HepG2 (cell line): ENCODE measurements around the gene MAPK8. TPM values are rescaled to one million over a fixed set of nuclear protein-coding genes. Genes with fewer than 3 reads are reported as not detected.

Source experiments
- ATAC-seq: fragments of 200-7000 bp; cut with Tn5 transposase; 3 replicates; pipeline ENCODE4 v1.9.1; 2020; ENCODE audit warnings: mild to moderate bottlenecking, moderate library complexity
- BruUV-seq: library from RNA; stranded (reverse); fragments of 400-500 nt; replicated peaks from 2 replicates; lab custom pipeline; 2021; lab: Mats Ljungman, UMichigan
- CTCF ChIA-PET: fragments of 300-600 bp; formaldehyde crosslinking; extraction: SDS; loops from one replicate; lab custom pipeline; 2021; ENCODE audit warnings: low total read pairs, inconsistent platforms, low intra/inter-chr PET ratio; lab: Yijun Ruan, JAX
- POLR2A ChIA-PET: fragments of 350-600 bp; sonication (Branson Sonifier 250); formaldehyde crosslinking; loops from one replicate; lab custom pipeline; 2020; ENCODE audit warnings: antibody characterized with exemption, inconsistent platforms; lab: Yijun Ruan, JAX
- DNase-seq: peaks from one replicate; pipeline ENCODE4 v3.0.0-alpha.2; 2015; ENCODE audit warnings: low spot score
- FAIRE-seq: peaks from 3 replicates; lab custom pipeline; 2011; peaks lifted over from hg19 to GRCh38; lab: Jason Lieb, UNC
- H2AFZ ChIP-seq: one replicate; pipeline ENCODE4 v1.6.1; 2011; ENCODE audit warnings: low read length, inconsistent platforms
- H3K27ac ChIP-seq: fragments of 300-600 bp; 3 replicates; pipeline ENCODE4 v1.8.0; 2011; ENCODE audit warnings: mixed run types, mild to moderate bottlenecking, mixed read lengths, low read length, inconsistent platforms; ENCODE audit not compliant: insufficient read depth; ENCODE audit errors: extremely low read length
- H3K27me3 ChIP-seq, 2 experiments: fragments of 200-600 bp in 1 of 2; 2 replicates in 1 of 2; 3 replicates in 1 of 2; pipeline versions ENCODE4 v1.6.0 to v1.8.0; 2011; ENCODE audit warnings: low read length in 2 of 2, mild to moderate bottlenecking in 2 of 2, moderate library complexity in 2 of 2, inconsistent platforms in 1 of 2; ENCODE audit not compliant: insufficient read depth in 2 of 2, control insufficient read depth in 1 of 2
- H3K36me3 ChIP-seq, 2 experiments: fragments of 200-600 bp in 1 of 2; replicated peaks in 1 of 2; 2 replicates in 1 of 2; 3 replicates in 1 of 2; pipeline versions ENCODE4 v1.5.1 to v1.8.0; 2011; ENCODE audit warnings: low read length in 2 of 2, inconsistent platforms in 1 of 2; ENCODE audit not compliant: insufficient read depth in 2 of 2, control insufficient read depth in 1 of 2
- H3K4me1 ChIP-seq: 2 replicates; pipeline ENCODE4 v1.5.1; 2012; ENCODE audit warnings: low read length, inconsistent platforms; ENCODE audit not compliant: insufficient read depth
- H3K4me2 ChIP-seq: 2 replicates; pipeline ENCODE4 v1.6.0; 2011; ENCODE audit warnings: low read depth, low read length, inconsistent platforms
- H3K4me3 ChIP-seq, 3 experiments: fragments of 200-600 bp in 1 of 3; sonication (generic), shearing (Covaris generic) in 1 of 3; replicated peaks in 1 of 3; 2 replicates each; pipeline ENCODE4 v1.5.1; 2011 to 2016; ENCODE audit warnings: low read length in 3 of 3, inconsistent platforms in 2 of 3, low read depth in 2 of 3, mild to moderate bottlenecking in 2 of 3, control low read depth in 1 of 3, mixed read lengths in 1 of 3; ENCODE audit not compliant: insufficient read depth in 1 of 3
- H3K79me2 ChIP-seq: one replicate; pipeline ENCODE4 v1.6.1; 2011; ENCODE audit warnings: low read length, inconsistent platforms; ENCODE audit not compliant: insufficient read depth
- H3K9ac ChIP-seq: 2 replicates; pipeline ENCODE4 v1.6.0; 2011; ENCODE audit warnings: mild to moderate bottlenecking, low read depth, low read length, inconsistent platforms; ENCODE audit not compliant: insufficient read depth
- H3K9me3 ChIP-seq: 2 replicates; pipeline ENCODE4 v1.5.1; 2012; ENCODE audit warnings: mild to moderate bottlenecking, low read length
- H4K20me1 ChIP-seq: 2 replicates; pipeline ENCODE4 v1.6.0; 2011; ENCODE audit warnings: inconsistent platforms, mild to moderate bottlenecking, low read length, moderate library complexity; ENCODE audit not compliant: insufficient read depth
- HDAC1 ChIP-seq: sonication (generic); formaldehyde crosslinking; IDR thresholded peaks from 2 replicates; pipeline ENCODE4 v1.5.1; 2020; ENCODE audit warnings: mild to moderate bottlenecking, missing genetic modification reagents
- HIVEP1 ChIP-seq: sonication (generic); formaldehyde crosslinking; IDR thresholded peaks from 2 replicates; pipeline ENCODE4 v1.4.0; 2020; ENCODE audit warnings: mild to moderate bottlenecking, missing genetic modification reagents
- SRY ChIP-seq: sonication (generic); formaldehyde crosslinking; IDR thresholded peaks from 2 replicates; pipeline ENCODE4 v1.8.0; 2022; ENCODE audit warnings: mild to moderate bottlenecking, missing genetic modification reagents
- ZFYVE20 ChIP-seq: sonication (generic); formaldehyde crosslinking; IDR thresholded peaks from 2 replicates; pipeline ENCODE4 v1.8.0; 2023; ENCODE audit warnings: low read depth, mild to moderate bottlenecking, moderate library complexity, missing genetic modification reagents, borderline replicate concordance
- ZKSCAN5 ChIP-seq: sonication (generic); formaldehyde crosslinking; IDR thresholded peaks from 2 replicates; pipeline ENCODE4 v1.5.1; 2020; ENCODE audit warnings: mild to moderate bottlenecking, missing genetic modification reagents
- ZNF331 ChIP-seq: sonication (generic); formaldehyde crosslinking; IDR thresholded peaks from 2 replicates; pipeline ENCODE4 v1.4.0; 2020; ENCODE audit warnings: missing genetic modification reagents
- ZNF547 ChIP-seq: sonication (generic); formaldehyde crosslinking; IDR thresholded peaks from 2 replicates; pipeline ENCODE4 v1.5.1; 2020; ENCODE audit warnings: mild to moderate bottlenecking, missing genetic modification reagents
- ZNF629 ChIP-seq: sonication (generic); formaldehyde crosslinking; conservative IDR thresholded peaks from 2 replicates; pipeline ENCODE4 v1.5.0; 2020; ENCODE audit warnings: missing genetic modification reagents
- ZNF777 ChIP-seq: sonication (generic); formaldehyde crosslinking; IDR thresholded peaks from 2 replicates; pipeline ENCODE4 v1.4.0; 2020; ENCODE audit warnings: missing genetic modification reagents
- WGBS: methylation state at CpG from one replicate; pipeline ENCODE4 v1.1.6; 2017; ENCODE audit warnings: low lambda C conversion rate; 5-methylcytosine and 5-hydroxymethylcytosine counted together
- in situ Hi-C: cut with HindIII; loops from 2 replicates; pipeline ENCODE4 v1.10.0; 2017; ENCODE audit warnings: low pct_unique_long_range_greater_than_20kb; ENCODE audit not compliant: extremely low pct_ligation_motif_present
- intact Hi-C: fragments of 100-400 bp; cut with micrococcal nuclease; formaldehyde crosslinking; loops from one replicate; pipeline ENCODE4 v1.10.0; 2022; ENCODE audit not compliant: unreplicated experiment
- polyA plus RNA-seq, 8 experiments: library from polyadenylated mRNA; depleted of rRNA in 3 of 8; stranded (reverse) in 7 of 8; unstranded in 1 of 8; fragments of >200 nt; fragmentation: Illumina TruSeq in 4 of 8; extraction: Trizol in 4 of 8; gene quantifications; 2 replicates each; pipeline versions ENCODE4 v1.2.1 to v1.2.3, GENCODE V29; 2011 to 2016; ENCODE audit warnings: low read depth in 4 of 8, missing spikeins in 1 of 8, mixed read lengths in 1 of 8; ENCODE audit not compliant: insufficient read depth in 1 of 8
- total RNA-seq, 5 experiments: library from RNA; depleted of rRNA; stranded (reverse); fragments of >200 nt; fragmentation: Illumina TruSeq; extraction: Trizol; gene quantifications; 2 replicates each; pipeline ENCODE4 v1.2.3, GENCODE V29; 2016; ENCODE audit warnings: low read depth in 1 of 5
- TF ChIP-seq, protein P1 (sequence below): sonication (generic); formaldehyde crosslinking; IDR thresholded peaks from 2 replicates; pipeline ENCODE4 v1.5.0; 2020; ENCODE audit warnings: missing genetic modification reagents, mild to moderate bottlenecking, borderline replicate concordance
- TF ChIP-seq, protein P2 (sequence below): IDR thresholded peaks from 2 replicates; pipeline ENCODE4 v1.6.1; 2018; ENCODE audit warnings: missing genetic modification reagents, mild to moderate bottlenecking, missing compliant biosample characterization

Gene MAPK8
- total and polyA plus RNA-seq, 2 of the 13 experiments (the other 11 are each of a cell fraction or from before 2014, with no cell fraction given) = 41.6 to 47.3 TPM

DNA sequence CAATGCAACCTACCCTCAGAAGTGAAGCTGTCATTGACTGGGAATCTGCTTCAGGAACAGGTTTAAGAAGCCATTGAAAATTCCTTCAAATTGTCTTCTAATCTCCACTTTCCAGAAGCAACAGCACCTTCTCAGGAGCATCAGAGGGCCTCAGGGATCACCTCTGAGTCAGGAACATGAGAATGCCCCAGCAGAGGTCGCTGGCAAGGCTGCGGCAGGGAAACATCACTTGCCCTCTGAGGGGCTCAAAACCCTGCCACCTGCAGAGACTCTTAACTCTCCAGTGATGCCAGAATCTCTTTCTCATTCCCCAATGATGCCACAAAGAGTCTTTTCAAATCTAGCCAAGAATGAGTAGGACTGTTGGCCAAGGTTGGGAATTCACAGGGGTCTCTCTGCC, 5.9 kb upstream of the MAPK8 start:
- 50% methylated on average over 2 of the region's 2 CpGs for WGBS
- no peak overlapping the region for H2AFZ ChIP-seq
- no peak overlapping the region for H3K4me2 ChIP-seq
- FAIRE-seq (no peak), ATAC-seq (no peak), DNase-seq (no peak)
- no peaks in the 10 kb centered on the region for H3K36me3 ChIP-seq
- no peak overlapping the region for H3K4me3 ChIP-seq
- intact Hi-C loops (no loop called here), in situ Hi-C loops (no loop called here)
- H3K27me3 ChIP-seq = peaks cover 0 to 7% of the 10 kb centered on the region in 2 experiments; a peak in 4 of 5 replicates
- H3K9me3 ChIP-seq = no peaks in the 10 kb centered on the region
- H3K79me2 ChIP-seq = no peaks in the 10 kb centered on the region
- no TSS peak for BruUV-seq
- no peaks in the 10 kb centered on the region for H4K20me1 ChIP-seq
- ChIA-PET POLR2A (no interaction called here), CTCF (no interaction called here)
- TF ChIP-seq, protein P1, sequence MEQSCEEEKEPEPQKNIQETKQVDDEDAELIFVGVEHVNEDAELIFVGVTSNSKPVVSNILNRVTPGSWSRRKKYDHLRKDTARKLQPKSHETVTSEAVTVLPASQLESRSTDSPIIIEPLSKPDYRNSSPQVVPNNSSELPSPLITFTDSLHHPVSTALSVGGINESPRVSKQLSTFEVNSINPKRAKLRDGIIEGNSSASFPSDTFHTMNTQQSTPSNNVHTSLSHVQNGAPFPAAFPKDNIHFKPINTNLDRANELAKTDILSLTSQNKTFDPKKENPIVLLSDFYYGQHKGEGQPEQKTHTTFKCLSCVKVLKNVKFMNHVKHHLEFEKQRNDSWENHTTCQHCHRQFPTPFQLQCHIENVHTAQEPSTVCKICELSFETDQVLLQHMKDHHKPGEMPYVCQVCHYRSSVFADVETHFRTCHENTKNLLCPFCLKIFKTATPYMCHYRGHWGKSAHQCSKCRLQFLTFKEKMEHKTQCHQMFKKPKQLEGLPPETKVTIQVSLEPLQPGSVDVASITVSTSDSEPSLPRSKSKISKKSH = no peak
- TF ChIP-seq HIVEP1 (no peak), ZKSCAN5 (no peak), ZNF331 (CRISPR knock-in tag) (no peak), ZNF629 (CRISPR knock-in tag) (no peak), SRY (CRISPR knock-in tag) (no peak), ZNF547 (no peak), ZNF777 (CRISPR knock-in tag) (no peak), HDAC1 (CRISPR knock-in tag) (no peak), ZFYVE20 (CRISPR knock-in tag) (no peak)
- TF ChIP-seq, protein P2, sequence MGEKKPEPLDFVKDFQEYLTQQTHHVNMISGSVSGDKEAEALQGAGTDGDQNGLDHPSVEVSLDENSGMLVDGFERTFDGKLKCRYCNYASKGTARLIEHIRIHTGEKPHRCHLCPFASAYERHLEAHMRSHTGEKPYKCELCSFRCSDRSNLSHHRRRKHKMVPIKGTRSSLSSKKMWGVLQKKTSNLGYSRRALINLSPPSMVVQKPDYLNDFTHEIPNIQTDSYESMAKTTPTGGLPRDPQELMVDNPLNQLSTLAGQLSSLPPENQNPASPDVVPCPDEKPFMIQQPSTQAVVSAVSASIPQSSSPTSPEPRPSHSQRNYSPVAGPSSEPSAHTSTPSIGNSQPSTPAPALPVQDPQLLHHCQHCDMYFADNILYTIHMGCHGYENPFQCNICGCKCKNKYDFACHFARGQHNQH = no peak
- no peak overlapping the region for H3K27ac ChIP-seq
- peaks cover 9% of the 10 kb centered on the region for H3K4me1 ChIP-seq
- H3K9ac ChIP-seq = no peak overlapping the region
